ENCODE data around the gene CEMIP. TPM values are rescaled to one million over a fixed set of nuclear protein-coding genes. Genes with fewer than 3 reads are reported as not detected.

The CEMIP gene
- total and polyA plus RNA-seq, 10 of the 15 experiments (the other 5 are each of a cell fraction or from before 2014, with no cell fraction given) = 0.01 to 0.44 (median 0.16) TPM; not detected in 6

- ChIA-PET CTCF (no interaction called here), POLR2A (no interaction called here)
Measured at GRCh38 chr15:80898040-80898439, 118.9 kb downstream of the CEMIP start.

DNA sequence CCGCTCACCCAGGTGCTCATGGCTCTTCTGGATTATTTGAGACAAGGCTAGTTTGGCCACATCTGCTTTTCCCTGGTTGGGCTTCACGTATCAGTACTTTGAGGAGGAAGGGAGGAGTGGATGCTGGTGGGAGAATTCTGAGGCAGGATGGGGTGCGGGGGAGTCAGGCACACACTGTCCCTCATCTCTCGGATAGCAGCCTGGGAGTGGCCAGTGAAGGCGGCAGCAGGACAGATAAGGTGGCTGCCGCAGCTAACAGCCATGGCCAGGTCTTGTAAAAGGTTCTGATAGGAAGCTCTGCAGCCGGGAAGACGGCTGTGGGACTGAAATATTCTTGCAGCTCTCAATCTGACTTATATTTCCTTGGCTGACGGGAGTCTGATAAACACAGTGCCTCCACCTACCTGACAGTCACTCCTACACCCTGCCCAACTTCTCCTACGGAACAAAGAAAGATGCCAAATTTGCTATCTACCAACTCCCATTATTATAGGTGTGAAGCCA lies 123.2 kb downstream of the CEMIP start:
- Histone ChIP-seq H3K4me1 (ENCODE audit: control insufficient read depth, insufficient read depth, low read length) (no peaks in the 10 kb centered on the region), H3K79me2 (ENCODE audit: control insufficient read depth, insufficient read depth, low read length) (no peaks in the 10 kb centered on the region), H3K36me3 (ENCODE audit: control insufficient read depth in 2 of 2, insufficient read depth in 2 of 2, low read length in 1 of 2) (no peaks in the 10 kb centered on the region), H4K20me1 (ENCODE audit: control insufficient read depth, insufficient read depth) (no peaks in the 10 kb centered on the region), H3K4me2 (ENCODE audit: control insufficient read depth, insufficient read depth) (no peak overlapping the region), H3K4me3 (no peak overlapping the region), H3K9ac (ENCODE audit: control insufficient read depth, insufficient read depth, low read length) (no peak overlapping the region), H3K27ac (ENCODE audit: control insufficient read depth, insufficient read depth) (no peak overlapping the region), H3K27me3 (replicated peaks in 1 of 2; ENCODE audit: control insufficient read depth in 2 of 2, insufficient read depth in 2 of 2, low read length in 1 of 2) (peaks cover 0 to 2% of the 10 kb centered on the region in 2 experiments; a peak in 2 of 4 replicates), H3K9me3 (replicated peaks; ENCODE audit: control insufficient read depth, insufficient read depth, low read length) (no peaks in the 10 kb centered on the region), H2AFZ (ENCODE audit: control insufficient read depth, low read depth, low read length) (no peak overlapping the region)
- POLR2A ChIA-PET = no interaction called here
- RAD21 ChIA-PET (ENCODE audit: unreplicated experiment) = no interaction called here
- TF ChIP-seq MEF2B (IDR thresholded peaks at IDR 0.05; ENCODE audit: partially characterized antibody, poor library complexity, severe bottlenecking) = no peak
- TF ChIP-seq, protein P1, sequence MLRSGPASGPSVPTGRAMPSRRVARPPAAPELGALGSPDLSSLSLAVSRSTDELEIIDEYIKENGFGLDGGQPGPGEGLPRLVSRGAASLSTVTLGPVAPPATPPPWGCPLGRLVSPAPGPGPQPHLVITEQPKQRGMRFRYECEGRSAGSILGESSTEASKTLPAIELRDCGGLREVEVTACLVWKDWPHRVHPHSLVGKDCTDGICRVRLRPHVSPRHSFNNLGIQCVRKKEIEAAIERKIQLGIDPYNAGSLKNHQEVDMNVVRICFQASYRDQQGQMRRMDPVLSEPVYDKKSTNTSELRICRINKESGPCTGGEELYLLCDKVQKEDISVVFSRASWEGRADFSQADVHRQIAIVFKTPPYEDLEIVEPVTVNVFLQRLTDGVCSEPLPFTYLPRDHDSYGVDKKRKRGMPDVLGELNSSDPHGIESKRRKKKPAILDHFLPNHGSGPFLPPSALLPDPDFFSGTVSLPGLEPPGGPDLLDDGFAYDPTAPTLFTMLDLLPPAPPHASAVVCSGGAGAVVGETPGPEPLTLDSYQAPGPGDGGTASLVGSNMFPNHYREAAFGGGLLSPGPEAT (IDR thresholded peaks at IDR 0.05; ENCODE audit: low read depth) = no peak
- WGBS (ENCODE audit: insufficient coverage, insufficient replicate concordance, low lambda C conversion rate, missing lambda C conversion rate) = 39% methylated on average over 9 of the region's 10 CpGs
- CTCF ChIA-PET = no interaction called here
- in situ Hi-C loops (cut with MboI) (no loop called here), intact Hi-C loops (cut with micrococcal nuclease; ENCODE audit: unreplicated experiment) (no loop called here)
- SMC1A ChIA-PET (ENCODE audit: uncharacterized antibody, unreplicated experiment) = no interaction called here
- BruUV-seq (replicated peaks) = no TSS peak
- ATAC-seq (no peak), DNase-seq (ENCODE audit: low read depth, low spot score) (no peak), FAIRE-seq (no peak)

More at GRCh38 chr15:80898040-80898439, 118.9 kb downstream of the CEMIP start:
- in situ Hi-C loops (cut with MboI) = no loop called here
- no peak overlapping the region for H3K27ac ChIP-seq (ENCODE audit: control insufficient read depth, insufficient read depth)
- H3K79me2 ChIP-seq (ENCODE audit: control insufficient read depth, insufficient read depth, low read length) = no peaks in the 10 kb centered on the region
- RAD21 ChIA-PET (ENCODE audit: unreplicated experiment) = no interaction called here
- 44% methylated on average over 2 of the region's 2 CpGs for WGBS (ENCODE audit: insufficient coverage, insufficient replicate concordance, low lambda C conversion rate, missing lambda C conversion rate)
- H2AFZ ChIP-seq (ENCODE audit: control insufficient read depth, low read depth, low read length) = no peak overlapping the region
- H3K9ac ChIP-seq (ENCODE audit: control insufficient read depth, insufficient read depth, low read length) = no peak overlapping the region
- no peak for FAIRE-seq
- H3K4me2 ChIP-seq (ENCODE audit: control insufficient read depth, insufficient read depth) = no peak overlapping the region
- H4K20me1 ChIP-seq (ENCODE audit: control insufficient read depth, insufficient read depth) = no peaks in the 10 kb centered on the region
- no peak for ATAC-seq
- H3K36me3 ChIP-seq (ENCODE audit: control insufficient read depth in 2 of 2, insufficient read depth in 2 of 2, low read length in 1 of 2) = no peaks in the 10 kb centered on the region
- no peaks in the 10 kb centered on the region; the same call in 2 of the 3 replicates for H3K9me3 ChIP-seq (replicated peaks; ENCODE audit: control insufficient read depth, insufficient read depth, low read length)
- H3K4me1 ChIP-seq (ENCODE audit: control insufficient read depth, insufficient read depth, low read length) = no peaks in the 10 kb centered on the region
- TF ChIP-seq SREBF2 (IDR thresholded peaks at IDR 0.05; ENCODE audit: low read length) (no peak), PBX3 (IDR thresholded peaks at IDR 0.05; ENCODE audit: insufficient replicate concordance, low read depth, low read length) (no peak), CHD2 (IDR thresholded peaks at IDR 0.05; ENCODE audit: borderline replicate concordance, low read depth, low read length) (no peak), EP300 (IDR thresholded peaks at IDR 0.05; ENCODE audit: borderline replicate concordance in 1 of 2, control insufficient read depth in 1 of 2, low read depth in 2 of 2, low read length in 2 of 2) (no peak), STAT3 (IDR thresholded peaks at IDR 0.05; ENCODE audit: low read depth, low read length) (no peak)
- no peaks in the 10 kb centered on the region for H3K27me3 ChIP-seq (replicated peaks in 1 of 2; ENCODE audit: control insufficient read depth in 2 of 2, insufficient read depth in 2 of 2, low read length in 1 of 2)
- DNase-seq (ENCODE audit: low read depth, low spot score) = no peak
- BruUV-seq (replicated peaks) = no TSS peak
- intact Hi-C loops (cut with micrococcal nuclease; ENCODE audit: unreplicated experiment) = no loop called here
- no peak overlapping the region for H3K4me3 ChIP-seq
- SMC1A ChIA-PET (ENCODE audit: uncharacterized antibody, unreplicated experiment) = no interaction called here

All from GM12878 (cell line).